GM20431 (cell line): Measurements from ENCODE around the gene SHFL.

Source experiments
- in situ Hi-C: fragments of 300-500 bp; cut with MseI, MboI; formaldehyde crosslinking; loops from one replicate; pipeline ENCODE4 v1.15.0; 2020; ENCODE audit warnings: low sequenced_read_pairs; ENCODE audit not compliant: unreplicated experiment

SHFL gene

GRCh38 chr19:10086591-10087192 lies 575 bp downstream of the SHFL start:
- in situ Hi-C loops = no loop called here

DNA sequence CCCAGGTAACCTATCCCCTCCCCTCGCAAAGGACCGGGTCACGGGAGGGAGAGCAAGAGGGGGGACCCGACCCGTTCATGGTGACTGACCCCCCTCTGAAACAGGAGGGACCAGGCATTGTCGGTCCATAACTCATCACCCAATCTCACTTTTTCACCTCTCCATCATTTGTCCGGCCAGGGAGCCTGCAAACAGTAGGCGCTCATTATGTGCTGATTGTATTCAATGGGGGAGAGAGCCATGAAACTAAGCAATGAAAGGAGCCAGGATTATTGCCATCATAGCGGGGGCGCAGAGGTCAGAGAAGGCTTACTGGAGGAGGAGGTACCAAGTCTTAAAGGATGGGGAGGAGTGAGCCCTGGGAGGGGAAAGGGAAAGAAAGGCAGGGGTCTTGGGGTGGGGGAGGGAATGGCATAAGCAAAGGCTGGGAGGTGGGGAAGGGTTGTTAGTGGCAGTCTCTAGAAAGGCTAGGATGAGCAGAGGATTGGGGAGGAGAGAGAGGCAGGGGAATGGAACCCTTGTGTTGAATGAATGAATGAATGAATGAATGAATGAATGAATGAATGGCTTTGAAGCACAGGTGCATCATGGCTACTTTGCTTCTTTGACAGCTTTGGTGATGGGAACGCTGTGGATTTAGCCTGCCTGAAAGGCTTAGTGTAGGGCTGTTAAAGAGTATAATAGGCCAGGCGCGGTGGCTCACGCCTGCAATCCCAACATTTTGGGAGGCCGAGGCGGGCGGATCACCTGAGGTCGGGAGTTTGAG lies 1.4 kb downstream of the SHFL start:
- in situ Hi-C loops = no loop called here

DNA sequence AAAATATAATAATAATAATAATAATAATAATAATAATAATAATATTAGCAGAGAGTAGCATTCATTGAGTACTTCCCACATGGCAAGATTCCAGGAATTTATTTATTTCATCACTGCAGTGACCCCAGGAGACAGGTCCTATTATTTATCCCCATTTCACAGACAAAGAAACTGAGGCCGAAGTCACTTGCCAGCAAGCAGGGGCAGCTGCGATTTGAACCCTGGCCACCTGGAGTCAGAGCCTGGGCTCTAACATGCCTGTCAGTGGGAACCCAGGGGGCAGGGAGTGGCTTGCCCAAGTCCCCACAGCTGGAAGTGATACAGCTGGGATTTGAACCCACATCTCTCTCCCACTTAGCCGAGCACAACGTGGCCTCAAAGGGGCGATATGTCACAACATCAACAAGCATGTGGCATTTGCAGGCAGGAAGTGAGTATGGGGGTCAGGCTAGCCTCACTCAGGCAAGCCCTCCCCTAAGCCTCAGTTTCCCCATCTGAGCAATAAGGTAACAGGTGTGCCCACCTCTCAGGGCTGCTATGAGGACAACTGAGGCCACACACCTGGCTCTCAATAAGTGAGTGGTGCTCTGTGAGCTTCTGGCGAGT lies 2.9 kb downstream of the SHFL start:
- in situ Hi-C loops = no loop called here

- in situ Hi-C loops = no loop called here
Observed at GRCh38 chr19:10089801-10090375, 3.8 kb downstream of the SHFL start.

GRCh38 chr19:10091370-10091687 lies 5.2 kb downstream of the SHFL start:
- in situ Hi-C loops = no loop called here

DNA sequence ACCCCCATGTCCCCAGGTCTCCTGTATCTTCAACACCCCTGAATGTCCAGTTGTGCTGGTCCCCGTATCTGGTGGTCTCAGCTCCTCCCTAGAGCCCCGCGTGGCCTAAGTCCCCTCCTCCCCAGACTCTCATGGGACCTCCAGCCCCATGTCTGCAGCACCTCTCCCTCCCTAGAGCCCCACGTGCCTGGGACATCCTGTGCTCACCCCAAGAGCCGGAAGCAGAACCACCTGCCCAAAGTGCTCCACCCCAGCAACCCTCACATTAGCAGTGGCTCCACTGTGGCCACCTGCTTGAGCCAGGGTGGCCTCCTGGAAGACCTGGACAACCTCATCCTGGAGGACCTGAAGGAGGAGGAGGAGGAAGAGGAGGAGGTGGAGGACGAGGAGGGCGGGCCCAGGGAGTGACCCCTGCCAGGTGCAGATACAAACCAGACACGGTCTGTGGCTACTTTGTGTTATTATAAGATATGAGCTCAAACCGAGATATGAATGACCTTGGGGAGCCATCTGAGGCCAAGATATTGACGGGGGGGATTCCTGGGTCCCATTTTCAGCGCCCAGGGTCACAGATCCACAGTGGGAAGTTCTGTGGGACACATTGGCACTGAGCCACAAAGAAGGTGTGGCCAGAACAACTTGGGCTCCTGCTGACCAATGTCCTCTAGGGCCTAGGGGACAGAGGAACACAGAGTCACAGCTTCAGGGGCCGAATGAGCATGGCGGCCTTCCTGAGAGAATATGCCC lies 6.0 kb downstream of the SHFL start:
- in situ Hi-C loops = no loop called here

- in situ Hi-C loops = no loop called here
Observed at GRCh38 chr19:10092648-10093294, 6.7 kb downstream of the SHFL start.

- in situ Hi-C loops = no loop called here
Observed at GRCh38 chr19:10093295-10094186, 7.4 kb downstream of the SHFL start.

GRCh38 chr19:10095622-10095947 lies 9.5 kb downstream of the SHFL start:
- in situ Hi-C loops = no loop called here

DNA sequence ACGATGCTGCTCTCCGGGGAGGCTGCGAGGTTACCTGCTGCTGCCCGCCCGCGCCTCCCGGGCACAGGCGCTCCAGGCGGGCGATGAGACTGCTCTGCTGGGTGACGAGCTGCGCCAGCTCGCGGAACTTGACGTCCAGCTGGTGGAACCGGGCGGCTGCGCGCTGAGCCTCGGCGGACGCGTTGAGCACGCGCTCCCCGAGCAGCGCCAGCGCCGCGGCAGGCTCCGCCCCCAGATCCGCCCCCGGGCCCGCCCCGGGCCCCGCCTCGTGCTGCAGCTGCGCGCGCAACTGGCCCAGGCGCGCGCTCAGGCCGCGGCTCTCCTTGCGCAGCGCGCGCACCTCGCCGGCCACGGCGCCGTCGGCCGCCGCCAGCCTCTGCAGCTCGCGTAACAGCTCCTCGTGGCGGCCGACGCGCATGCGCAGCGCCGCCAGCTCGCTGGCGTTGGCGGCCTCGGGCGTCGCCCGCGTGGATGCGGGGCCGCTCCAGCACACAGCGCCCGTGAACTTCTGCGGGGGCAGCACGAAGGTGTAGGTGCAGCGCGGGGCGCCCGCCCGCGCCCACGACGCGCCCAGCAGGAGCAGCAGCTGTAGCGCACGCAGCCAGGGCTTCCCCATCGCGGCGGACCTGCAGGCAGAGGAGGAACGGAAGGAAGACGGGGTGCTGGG lies 10.0 kb downstream of the SHFL start:
- in situ Hi-C loops = no loop called here

GRCh38 chr19:10096615-10096963 lies 10.5 kb downstream of the SHFL start:
- in situ Hi-C loops = no loop called here

DNA sequence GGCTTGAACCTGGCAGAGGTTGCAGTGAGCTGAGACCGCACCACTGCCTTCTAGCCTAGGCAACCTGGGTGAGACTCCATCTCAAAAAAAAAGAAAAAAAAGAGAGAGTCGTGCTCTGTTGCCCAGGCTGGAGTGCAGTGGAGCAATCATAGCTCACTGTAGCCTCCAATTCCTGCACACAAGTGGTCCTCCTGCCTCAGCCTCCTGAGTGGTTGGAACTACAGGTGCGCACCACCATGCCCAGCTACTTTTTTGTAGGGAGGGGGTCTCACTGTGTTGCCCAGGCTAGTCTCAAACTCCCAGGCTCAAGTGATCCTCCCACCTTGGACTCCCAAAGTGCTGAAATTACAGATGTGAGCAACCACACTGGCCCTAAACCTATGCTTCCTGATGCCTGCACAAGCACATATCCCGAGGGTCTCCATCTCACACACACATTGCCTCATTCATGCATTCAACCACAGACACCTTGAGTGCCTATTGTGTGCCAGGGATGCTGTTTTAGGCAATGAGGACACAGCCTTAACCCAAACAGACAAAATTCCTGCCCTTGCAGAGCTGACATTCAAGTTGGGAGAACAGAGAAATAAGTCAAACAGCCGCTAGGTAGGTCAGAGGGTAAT lies 14.2 kb downstream of the SHFL start:
- in situ Hi-C loops = no loop called here

- in situ Hi-C loops = no loop called here
Observed at GRCh38 chr19:10102787-10103236, 16.7 kb downstream of the SHFL start.

DNA sequence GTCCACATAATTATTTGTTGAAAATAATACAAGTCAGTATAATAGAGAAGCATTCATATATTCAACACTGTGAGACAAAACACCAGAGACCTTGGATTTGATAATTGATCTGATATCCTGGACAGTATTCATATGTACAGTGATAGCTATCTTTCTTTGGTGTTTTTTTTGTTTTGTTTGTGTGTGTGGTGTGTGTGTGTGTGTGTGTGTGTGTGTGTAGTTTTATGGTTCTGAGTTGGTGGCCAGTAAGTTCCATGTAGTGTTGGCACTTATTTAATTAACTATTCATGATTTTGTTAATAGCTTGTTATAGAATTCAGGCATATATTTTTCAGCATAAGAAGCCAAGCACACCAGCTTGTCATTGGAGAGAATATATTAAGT lies 18.0 kb downstream of the SHFL start:
- in situ Hi-C loops = no loop called here

DNA sequence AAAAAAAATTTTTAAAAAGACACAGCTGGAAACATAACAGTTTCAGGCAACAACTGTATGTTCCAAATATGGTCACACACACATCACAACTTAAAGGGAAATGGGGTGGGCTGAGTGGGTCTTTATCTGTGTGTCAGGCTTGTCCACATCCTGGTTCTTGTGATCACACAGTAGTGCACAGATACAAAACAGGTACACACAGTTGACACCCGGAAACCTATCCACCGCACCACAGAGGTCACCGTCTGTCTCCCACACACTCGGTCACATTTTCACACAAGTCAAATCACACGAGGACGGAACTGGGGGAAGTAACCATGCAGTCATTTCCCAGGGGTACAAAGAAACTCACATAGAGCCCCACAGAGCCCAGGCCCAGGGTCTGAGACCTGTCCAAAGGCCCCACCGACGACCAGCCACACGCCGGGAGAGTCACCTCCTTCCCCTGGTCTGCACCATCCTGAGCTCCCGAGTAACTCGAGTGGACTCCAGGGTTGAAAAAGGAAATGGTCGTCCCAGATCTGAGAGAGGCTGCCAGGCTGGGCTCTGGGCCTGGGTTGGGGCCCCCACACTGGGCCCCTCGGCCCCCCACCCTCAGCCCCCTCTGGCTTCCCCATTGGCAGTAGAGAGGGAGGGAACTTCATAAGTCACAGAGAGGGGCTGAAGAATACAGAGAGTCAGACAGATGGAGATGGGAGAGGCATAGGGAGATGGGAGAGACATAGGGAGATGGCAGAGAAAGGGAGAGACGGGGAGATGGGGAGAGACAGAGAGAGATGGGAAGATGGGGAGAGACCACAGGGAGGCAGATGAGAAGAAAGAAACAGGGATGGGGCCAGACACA lies 18.8 kb downstream of the SHFL start:
- in situ Hi-C loops = no loop called here

GRCh38 chr19:10105509-10106099 lies 19.5 kb downstream of the SHFL start:
- in situ Hi-C loops = no loop called here
